Cardiac muscle cell (in vitro differentiated cells and primary cell): ENCODE results near the gene PRCC. TPM values are rescaled to one million over a fixed set of nuclear protein-coding genes. Genes with fewer than 3 reads are reported as not detected.

Source experiments
- DNase-seq, 2 donors: peaks; one replicate each; pipeline versions ENCODE4 v3.0.0 to v3.0.0-alpha.2; 2010 to 2017; ENCODE audit warnings: low read depth in 1 of 2, low spot score in 1 of 2
- H3K27ac ChIP-seq: fragments of 200-600 bp; sonication (generic); 2 replicates; pipeline ENCODE4 v1.5.1; 2016
- H3K27me3 ChIP-seq: fragments of 200-600 bp; sonication (generic); 2 replicates; pipeline ENCODE4 v1.6.0; 2016; ENCODE audit warnings: control low read depth
- H3K36me3 ChIP-seq: fragments of 200-600 bp; sonication (generic); 2 replicates; pipeline ENCODE4 v1.5.1; 2016; ENCODE audit warnings: control low read depth
- H3K4me1 ChIP-seq: fragments of 200-600 bp; sonication (generic); 2 replicates; pipeline ENCODE4 v1.8.1; 2017; ENCODE audit warnings: low read depth, mild to moderate bottlenecking, mixed run types
- H3K4me3 ChIP-seq: fragments of 200-600 bp; sonication (generic); 2 replicates; pipeline ENCODE4 v1.5.1; 2016; ENCODE audit warnings: mild to moderate bottlenecking
- H3K9me3 ChIP-seq: fragments of 200-600 bp; sonication (generic); 2 replicates; pipeline ENCODE4 v1.5.1; 2017; ENCODE audit warnings: low read depth, mild to moderate bottlenecking, control low read depth
- CTCF ChIP-seq: IDR thresholded peaks from 2 replicates; pipeline ENCODE4 v1.5.1; 2012; ENCODE audit warnings: low read depth, mild to moderate bottlenecking, low read length
- polyA plus RNA-seq: library from polyadenylated mRNA; unstranded; fragments of >200 nt; fragmentation: Nextera tagmentation; extraction: Ambion mirVana; gene quantifications from 2 replicates; pipeline ENCODE4 v1.2.1, GENCODE V29; 2016
- total RNA-seq: library from RNA; depleted of rRNA; stranded (reverse); fragments of >200 nt; gene quantifications from 2 replicates; pipeline ENCODE4 v1.2.3, GENCODE V29; 2016

The PRCC gene
- total and polyA plus RNA-seq, 2 experiments from 2014 or later, result 118 to 126 TPM

GRCh38 chr1:156726549-156727226 lies 40.6 kb upstream of the PRCC start:
- peak overlapping the region; percentile 5 for H3K4me3 ChIP-seq
- TF ChIP-seq CTCF, result peak; percentile 64
- no peaks in the 10 kb centered on the region for H3K27me3 ChIP-seq
- H3K27ac ChIP-seq, result no peak overlapping the region
- H3K9me3 ChIP-seq, result no peaks in the 10 kb centered on the region
- peaks cover 14% of the 10 kb centered on the region for H3K36me3 ChIP-seq
- H3K4me1 ChIP-seq, result peaks cover 20% of the 10 kb centered on the region
- DNase-seq, result peak; percentile 65 to 76

- no peak overlapping the region for H3K27ac ChIP-seq
- DNase-seq, result no peak
These were observed 39.8 kb upstream of the PRCC start for GRCh38 chr1:156727492-156727891.

GRCh38 chr1:156727926-156728598 lies 39.3 kb upstream of the PRCC start, which contains the start of gene METTL25B:
Gene METTL25B (plus strand): TSS chr1:156728469. CDS start chr1:156729105, 636 bp downstream.
- DNase-seq, result peak; percentile 85 to 87
- Histone ChIP-seq H3K27me3 (no peaks in the 10 kb centered on the region), H3K36me3 (peaks cover 9% of the 10 kb centered on the region), H3K9me3 (no peaks in the 10 kb centered on the region), H3K4me1 (peaks cover 20% of the 10 kb centered on the region), H3K27ac (peak within 1 kb of the TSS; percentile 97), H3K4me3 (peak within 1 kb of the TSS; percentile 83)
- TF ChIP-seq CTCF, result no peak

More at GRCh38 chr1:156727492-156727891, 39.8 kb upstream of the PRCC start:
- no peak for TF ChIP-seq CTCF
- H3K36me3 ChIP-seq, result peaks cover 14% of the 10 kb centered on the region
- peak overlapping the region; percentile 83 for H3K4me3 ChIP-seq
- no peaks in the 10 kb centered on the region for H3K9me3 ChIP-seq
- no peaks in the 10 kb centered on the region for H3K27me3 ChIP-seq
- H3K4me1 ChIP-seq, result peaks cover 20% of the 10 kb centered on the region

- Histone ChIP-seq H3K4me3 (peak within 1 kb of the TSS; percentile 83), H3K4me1 (peaks cover 20% of the 10 kb centered on the region), H3K27me3 (no peaks in the 10 kb centered on the region), H3K36me3 (peaks cover 4% of the 10 kb centered on the region), H3K9me3 (no peaks in the 10 kb centered on the region), H3K27ac (peak within 1 kb of the TSS; percentile 97)
- DNase-seq, result peak; percentile 97 to 99
- no peak for TF ChIP-seq CTCF
These were observed 38.5 kb upstream of the PRCC start, which contains the start of gene ISG20L2 for GRCh38 chr1:156728599-156729462. Gene ISG20L2 (minus strand): TSS chr1:156728766. CDS start chr1:156727652, 1,114 bp downstream.

- Histone ChIP-seq H3K27me3 (no peaks in the 10 kb centered on the region), H3K4me3 (no peak overlapping the region), H3K9me3 (no peaks in the 10 kb centered on the region), H3K36me3 (no peaks in the 10 kb centered on the region), H3K27ac (no peak overlapping the region), H3K4me1 (no peaks in the 10 kb centered on the region)
- no peak for DNase-seq
- TF ChIP-seq CTCF, result no peak
These were observed 33.2 kb upstream of the PRCC start for GRCh38 chr1:156733989-156734584.
